ENCODE measurements around the gene SKIC2.

The SKIC2 gene

GRCh38 chr6:31947864-31948263 lies 11.1 kb upstream of the SKIC2 start:
- Histone ChIP-seq H3K36me3 (ENCODE audit: control insufficient read depth in 1 of 2, insufficient read depth in 2 of 2, low read depth in 1 of 2, low read length in 2 of 2) (peaks cover 25 to 28% of the 10 kb centered on the region in 2 experiments), H3K4me1 (ENCODE audit: control insufficient read depth, insufficient read depth, low read depth, low read length) (peaks cover 15% of the 10 kb centered on the region), H4K91ac (ENCODE audit: low read length) (no peak overlapping the region), H2AFZ (ENCODE audit: low read depth, low read length) (no peak overlapping the region), H2BK120ac (ENCODE audit: low read depth, low read length) (no peak overlapping the region), H3K9me3 (ENCODE audit: control insufficient read depth, low read length) (no peaks in the 10 kb centered on the region), H3K4me3 (ENCODE audit: insufficient read depth in 1 of 2, low read depth in 1 of 2, low read length in 2 of 2) (no peak overlapping the region), H2AK5ac (ENCODE audit: low read length, severe bottlenecking) (no peak overlapping the region), H2BK12ac (ENCODE audit: low read length in 2 of 2) (no peak overlapping the region), H3K27ac (ENCODE audit: low read length, poor library complexity, severe bottlenecking) (no peak overlapping the region), H3K27me3 (ENCODE audit: control insufficient read depth in 1 of 2, insufficient read depth in 1 of 2, low read length in 2 of 2) (peaks cover 0 to 12% of the 10 kb centered on the region in 2 experiments), H3K4ac (ENCODE audit: low read depth in 1 of 2, low read length in 2 of 2) (no peak overlapping the region), H3K4me2 (ENCODE audit: low read length, poor library complexity, severe bottlenecking) (no peak overlapping the region), H3K18ac (ENCODE audit: low read depth in 1 of 2, low read length in 2 of 2) (no peak overlapping the region), H3K14ac (ENCODE audit: low read length in 2 of 2) (no peak overlapping the region), H2BK5ac (ENCODE audit: low read depth, low read length, poor library complexity, severe bottlenecking) (no peak overlapping the region), H2BK15ac (ENCODE audit: low read depth, poor library complexity, severe bottlenecking) (no peak overlapping the region), H3K23ac (ENCODE audit: low read length in 2 of 2) (no peak overlapping the region), H4K8ac (ENCODE audit: low read length) (no peak overlapping the region), H3K9ac (ENCODE audit: low read length) (no peak overlapping the region), H3K79me1 (replicated peaks; ENCODE audit: low read length, poor library complexity, severe bottlenecking) (no peaks in the 10 kb centered on the region)
- 80% methylated on average over 4 of the region's 4 CpGs for WGBS
- DNase-seq = no peak

DNA sequence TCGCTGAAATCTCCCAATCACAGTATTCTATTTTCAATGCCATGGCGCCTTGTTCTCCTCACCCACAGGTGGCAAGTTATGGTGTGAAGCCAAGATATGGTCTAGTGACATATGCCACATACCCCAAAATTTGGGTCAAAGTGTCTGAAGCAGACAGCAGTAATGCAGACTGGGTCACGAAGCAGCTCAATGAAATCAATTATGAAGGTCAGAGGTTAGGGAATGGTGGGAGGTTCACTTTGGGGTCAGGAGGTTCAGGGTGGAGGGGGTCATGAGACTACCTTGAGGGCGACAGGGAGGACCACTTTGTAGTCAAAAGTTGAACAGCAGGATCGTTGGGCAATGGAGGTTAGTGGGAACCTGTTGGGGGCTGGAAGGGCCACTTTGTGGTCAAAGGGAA lies 10.7 kb upstream of the SKIC2 start:
- H3K4ac ChIP-seq (ENCODE audit: low read depth in 1 of 2, low read length in 2 of 2) = no peak overlapping the region
- H3K27ac ChIP-seq (ENCODE audit: low read length, poor library complexity, severe bottlenecking) = no peak overlapping the region
- peak overlapping the region; percentile 5 for H3K9ac ChIP-seq (ENCODE audit: low read length)
- H3K23ac ChIP-seq (ENCODE audit: low read length in 2 of 2) = no peak overlapping the region
- no peaks in the 10 kb centered on the region for H3K9me3 ChIP-seq (ENCODE audit: control insufficient read depth, low read length)
- H3K79me1 ChIP-seq (replicated peaks; ENCODE audit: low read length, poor library complexity, severe bottlenecking) = no peaks in the 10 kb centered on the region
- no peak overlapping the region for H3K4me3 ChIP-seq (ENCODE audit: insufficient read depth in 1 of 2, low read depth in 1 of 2, low read length in 2 of 2)
- H3K18ac ChIP-seq (ENCODE audit: low read depth in 1 of 2, low read length in 2 of 2) = no peak overlapping the region
- H2BK120ac ChIP-seq (ENCODE audit: low read depth, low read length) = no peak overlapping the region
- no peak for DNase-seq
- no peak overlapping the region for H2AFZ ChIP-seq (ENCODE audit: low read depth, low read length)
- H2BK15ac ChIP-seq (ENCODE audit: low read depth, poor library complexity, severe bottlenecking) = no peak overlapping the region
- peaks cover 0 to 9% of the 10 kb centered on the region in 2 experiments for H3K27me3 ChIP-seq (ENCODE audit: control insufficient read depth in 1 of 2, insufficient read depth in 1 of 2, low read length in 2 of 2)
- no peak overlapping the region for H2BK5ac ChIP-seq (ENCODE audit: low read depth, low read length, poor library complexity, severe bottlenecking)
- WGBS = 89% methylated on average over 5 of the region's 5 CpGs
- no peak overlapping the region for H3K14ac ChIP-seq (ENCODE audit: low read length in 2 of 2)
- no peak overlapping the region for H2AK5ac ChIP-seq (ENCODE audit: low read length, severe bottlenecking)
- peaks cover 28 to 33% of the 10 kb centered on the region in 2 experiments for H3K36me3 ChIP-seq (ENCODE audit: control insufficient read depth in 1 of 2, insufficient read depth in 2 of 2, low read depth in 1 of 2, low read length in 2 of 2)
- H4K8ac ChIP-seq (ENCODE audit: low read length) = no peak overlapping the region
- H4K91ac ChIP-seq (ENCODE audit: low read length) = no peak overlapping the region
- peaks cover 15% of the 10 kb centered on the region for H3K4me1 ChIP-seq (ENCODE audit: control insufficient read depth, insufficient read depth, low read depth, low read length)
- no peak overlapping the region for H3K4me2 ChIP-seq (ENCODE audit: low read length, poor library complexity, severe bottlenecking)
- H2BK12ac ChIP-seq (ENCODE audit: low read length in 2 of 2) = no peak overlapping the region

DNA sequence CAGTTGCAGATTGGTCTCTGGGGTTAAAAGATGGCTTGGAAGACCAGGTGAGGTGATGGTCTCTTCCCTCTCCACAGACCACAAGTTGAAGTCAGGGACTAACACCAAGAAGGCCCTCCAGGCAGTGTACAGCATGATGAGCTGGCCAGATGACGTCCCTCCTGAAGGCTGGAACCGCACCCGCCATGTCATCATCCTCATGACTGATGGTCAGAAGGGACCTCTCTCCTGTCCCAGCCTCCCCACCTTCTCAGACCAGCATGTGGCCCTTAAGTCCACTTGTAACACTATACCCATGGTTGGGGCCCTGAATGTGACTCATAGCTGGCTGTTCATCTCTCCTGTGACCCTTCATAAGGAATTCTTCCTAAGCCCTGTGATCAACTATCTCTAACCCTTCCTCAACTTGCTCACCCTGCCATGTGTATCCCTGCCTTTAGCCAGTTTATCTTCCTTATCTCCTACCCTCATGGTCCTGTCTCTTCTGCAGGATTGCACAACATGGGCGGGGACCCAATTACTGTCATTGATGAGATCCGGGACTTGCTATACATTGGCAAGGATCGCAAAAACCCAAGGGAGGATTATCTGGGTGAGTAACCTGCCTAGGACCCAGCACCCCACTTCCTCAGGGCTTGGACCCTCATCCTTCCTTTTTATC lies 10.1 kb upstream of the SKIC2 start:
- Histone ChIP-seq H3K14ac (ENCODE audit: low read length in 2 of 2) (no peak overlapping the region), H3K9ac (ENCODE audit: low read length) (peak overlapping the region; percentile 5), H4K91ac (ENCODE audit: low read length) (no peak overlapping the region), H3K4me1 (ENCODE audit: control insufficient read depth, insufficient read depth, low read depth, low read length) (peaks cover 15% of the 10 kb centered on the region), H2BK5ac (ENCODE audit: low read depth, low read length, poor library complexity, severe bottlenecking) (no peak overlapping the region), H3K79me1 (replicated peaks; ENCODE audit: low read length, poor library complexity, severe bottlenecking) (no peaks in the 10 kb centered on the region), H2AFZ (ENCODE audit: low read depth, low read length) (no peak overlapping the region), H2BK15ac (ENCODE audit: low read depth, poor library complexity, severe bottlenecking) (no peak overlapping the region), H4K8ac (ENCODE audit: low read length) (no peak overlapping the region), H2BK120ac (ENCODE audit: low read depth, low read length) (no peak overlapping the region), H3K4me3 (ENCODE audit: insufficient read depth in 1 of 2, low read depth in 1 of 2, low read length in 2 of 2) (no peak overlapping the region), H3K9me3 (ENCODE audit: control insufficient read depth, low read length) (no peaks in the 10 kb centered on the region), H3K4ac (ENCODE audit: low read depth in 1 of 2, low read length in 2 of 2) (no peak overlapping the region), H3K4me2 (ENCODE audit: low read length, poor library complexity, severe bottlenecking) (no peak overlapping the region), H2BK12ac (ENCODE audit: low read length in 2 of 2) (no peak overlapping the region), H3K23ac (ENCODE audit: low read length in 2 of 2) (no peak overlapping the region), H2AK5ac (ENCODE audit: low read length, severe bottlenecking) (no peak overlapping the region), H3K27me3 (ENCODE audit: control insufficient read depth in 1 of 2, insufficient read depth in 1 of 2, low read length in 2 of 2) (peaks cover 0 to 3% of the 10 kb centered on the region in 2 experiments), H3K18ac (ENCODE audit: low read depth in 1 of 2, low read length in 2 of 2) (no peak overlapping the region), H3K27ac (ENCODE audit: low read length, poor library complexity, severe bottlenecking) (no peak overlapping the region), H3K36me3 (ENCODE audit: control insufficient read depth in 1 of 2, insufficient read depth in 2 of 2, low read depth in 1 of 2, low read length in 2 of 2) (peaks cover 33 to 39% of the 10 kb centered on the region in 2 experiments)
- no peak for DNase-seq
- 94% methylated on average over 6 of the region's 6 CpGs for WGBS

DNA sequence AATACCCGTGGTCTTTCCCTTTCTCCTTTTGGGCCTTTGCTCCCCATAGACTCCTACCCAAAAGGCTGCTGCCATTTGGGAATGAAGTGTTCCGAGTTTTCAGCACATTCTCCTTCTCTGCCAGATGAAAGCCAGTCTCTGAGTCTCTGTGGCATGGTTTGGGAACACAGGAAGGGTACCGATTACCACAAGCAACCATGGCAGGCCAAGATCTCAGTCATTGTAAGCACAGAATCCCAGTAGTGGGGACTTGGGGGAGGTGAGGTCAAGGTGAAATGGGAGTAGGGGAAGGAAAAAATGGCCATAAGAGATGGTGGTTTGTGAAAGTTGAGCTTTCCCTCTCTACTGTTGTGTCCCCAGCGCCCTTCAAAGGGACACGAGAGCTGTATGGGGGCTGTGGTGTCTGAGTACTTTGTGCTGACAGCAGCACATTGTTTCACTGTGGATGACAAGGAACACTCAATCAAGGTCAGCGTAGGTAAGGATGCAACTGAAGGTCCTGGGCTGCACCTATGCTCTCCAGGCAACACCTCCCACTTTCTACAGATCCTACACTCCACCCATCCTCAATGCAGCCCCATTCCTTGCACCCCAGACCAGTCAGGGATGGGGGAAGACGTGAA lies 8.9 kb upstream of the SKIC2 start:
- H4K91ac ChIP-seq (ENCODE audit: low read length) = no peak overlapping the region
- H2BK5ac ChIP-seq (ENCODE audit: low read depth, low read length, poor library complexity, severe bottlenecking) = no peak overlapping the region
- H3K4me3 ChIP-seq (ENCODE audit: insufficient read depth in 1 of 2, low read depth in 1 of 2, low read length in 2 of 2) = no peak overlapping the region
- H3K79me1 ChIP-seq (replicated peaks; ENCODE audit: low read length, poor library complexity, severe bottlenecking) = peaks cover 5% of the 10 kb centered on the region
- no peak overlapping the region for H2BK15ac ChIP-seq (ENCODE audit: low read depth, poor library complexity, severe bottlenecking)
- H4K8ac ChIP-seq (ENCODE audit: low read length) = no peak overlapping the region
- H3K4me2 ChIP-seq (ENCODE audit: low read length, poor library complexity, severe bottlenecking) = no peak overlapping the region
- H3K9ac ChIP-seq (ENCODE audit: low read length) = no peak overlapping the region
- H3K27ac ChIP-seq (ENCODE audit: low read length, poor library complexity, severe bottlenecking) = no peak overlapping the region
- 91% methylated on average over 6 of the region's 7 CpGs for WGBS
- peaks cover 13% of the 10 kb centered on the region for H3K4me1 ChIP-seq (ENCODE audit: control insufficient read depth, insufficient read depth, low read depth, low read length)
- no peak overlapping the region for H3K23ac ChIP-seq (ENCODE audit: low read length in 2 of 2)
- H3K36me3 ChIP-seq (ENCODE audit: control insufficient read depth in 1 of 2, insufficient read depth in 2 of 2, low read depth in 1 of 2, low read length in 2 of 2) = peaks cover 44 to 50% of the 10 kb centered on the region in 2 experiments
- H3K4ac ChIP-seq (ENCODE audit: low read depth in 1 of 2, low read length in 2 of 2) = no peak overlapping the region
- no peak overlapping the region for H3K18ac ChIP-seq (ENCODE audit: low read depth in 1 of 2, low read length in 2 of 2)
- H3K27me3 ChIP-seq (ENCODE audit: control insufficient read depth in 1 of 2, insufficient read depth in 1 of 2, low read length in 2 of 2) = no peaks in the 10 kb centered on the region
- H2BK120ac ChIP-seq (ENCODE audit: low read depth, low read length) = no peak overlapping the region
- DNase-seq = no peak
- no peak overlapping the region for H2BK12ac ChIP-seq (ENCODE audit: low read length in 2 of 2)
- no peak overlapping the region for H2AK5ac ChIP-seq (ENCODE audit: low read length, severe bottlenecking)
- no peak overlapping the region for H2AFZ ChIP-seq (ENCODE audit: low read depth, low read length)
- H3K14ac ChIP-seq (ENCODE audit: low read length in 2 of 2) = no peak overlapping the region
- H3K9me3 ChIP-seq (ENCODE audit: control insufficient read depth, low read length) = no peaks in the 10 kb centered on the region
